ENCODE results near the gene FBXO45. TPM values are rescaled to one million over a fixed set of nuclear protein-coding genes. Genes with fewer than 3 reads are reported as not detected.
"Not testable (repeated sequence)": the region's sequence is repeated elsewhere in the genome, so short reads cannot be mapped to it uniquely, and the experiment has no call there.

The FBXO45 gene
- total RNA-seq, 2 donors from 2014 or later = 15.9 to 16.4 TPM

- H3K4me1 ChIP-seq (ENCODE audit: control insufficient read depth, insufficient read depth, low read length) = no peaks in the 10 kb centered on the region
- H3K9ac ChIP-seq (ENCODE audit: extremely low read depth, low read length, poor library complexity, severe bottlenecking) = no peak overlapping the region
- Mint-ChIP-seq H3K4me3 (no peak overlapping the region), H3K27me3 (ENCODE audit: insufficient read depth) (no peaks in the 10 kb centered on the region), H3K27ac (no peak overlapping the region), H3K9me3 (no peaks in the 10 kb centered on the region), H3K4me1 (peaks cover 13% of the 10 kb centered on the region), H3K36me3 (ENCODE audit: low read depth) (no peaks in the 10 kb centered on the region)
- DNase-seq = no peak
- H3K27me3 ChIP-seq (ENCODE audit: control insufficient read depth, insufficient read depth, low read length, poor library complexity, severe bottlenecking) = no peaks in the 10 kb centered on the region
- no peaks in the 10 kb centered on the region for H3K36me3 ChIP-seq (ENCODE audit: control insufficient read depth, insufficient read depth, low read length)
- no peak for TF ChIP-seq CTCF (conservative IDR thresholded peaks at IDR 0.05)
- H3K4me3 ChIP-seq (ENCODE audit: low read length) = no peak overlapping the region
- no peaks in the 10 kb centered on the region for H3K9me3 ChIP-seq (ENCODE audit: control insufficient read depth, low read length)
- WGBS, 2 experiments (ENCODE audit: insufficient coverage in 1 of 2, insufficient read length in 1 of 2) = 92 to 100% methylated on average over 1 to 6 of the region's 6 CpGs
- no peak overlapping the region for H3K27ac ChIP-seq (ENCODE audit: low read depth, low read length)
Observed at GRCh38 chr3:196609805-196610515, 41.5 kb downstream of the FBXO45 start.

- H3K4me3 Mint-ChIP-seq = no peak overlapping the region
Observed at GRCh38 chr3:196611761-196612483, 43.5 kb downstream of the FBXO45 start.

GRCh38 chr3:196615234-196615633, 46.8 kb downstream of the FBXO45 start:
- H3K4me1 ChIP-seq (ENCODE audit: control insufficient read depth, insufficient read depth, low read length); H3K36me3 ChIP-seq (ENCODE audit: control insufficient read depth, insufficient read depth, low read length); H3K27ac Mint-ChIP-seq; DNase-seq; H3K9ac ChIP-seq (ENCODE audit: extremely low read depth, low read length, poor library complexity, severe bottlenecking); H3K4me3 Mint-ChIP-seq; H3K27ac ChIP-seq (ENCODE audit: low read depth, low read length); H3K9me3 ChIP-seq (ENCODE audit: control insufficient read depth, low read length); H3K27me3 Mint-ChIP-seq (ENCODE audit: insufficient read depth); H3K27me3 ChIP-seq (ENCODE audit: control insufficient read depth, insufficient read depth, low read length, poor library complexity, severe bottlenecking); H3K36me3 Mint-ChIP-seq (ENCODE audit: low read depth); H3K4me3 ChIP-seq (ENCODE audit: low read length); H3K9me3 Mint-ChIP-seq: not testable (repeated sequence)
- whole genome bisulfite sequencing, 2 experiments (ENCODE audit: insufficient coverage in 1 of 2, insufficient read length in 1 of 2) = 88 to 93% methylated on average over 2 to 3 of the region's 6 CpGs
- peaks cover 17% of the 10 kb centered on the region for H3K4me1 Mint-ChIP-seq

More at GRCh38 chr3:196611761-196612483, 43.5 kb downstream of the FBXO45 start:
- no peak overlapping the region for H3K27ac ChIP-seq (ENCODE audit: low read depth, low read length)
- H3K27me3 ChIP-seq (ENCODE audit: control insufficient read depth, insufficient read depth, low read length, poor library complexity, severe bottlenecking) = no peaks in the 10 kb centered on the region
- Mint-ChIP-seq H3K4me1 (peaks cover 13% of the 10 kb centered on the region), H3K27ac (no peak overlapping the region), H3K9me3 (no peaks in the 10 kb centered on the region), H3K27me3 (ENCODE audit: insufficient read depth) (no peaks in the 10 kb centered on the region), H3K36me3 (ENCODE audit: low read depth) (no peaks in the 10 kb centered on the region)
- no peak overlapping the region for H3K9ac ChIP-seq (ENCODE audit: extremely low read depth, low read length, poor library complexity, severe bottlenecking)
- TF ChIP-seq CTCF (conservative IDR thresholded peaks at IDR 0.05) = no peak
- H3K36me3 ChIP-seq (ENCODE audit: control insufficient read depth, insufficient read depth, low read length) = no peaks in the 10 kb centered on the region
- H3K4me3 ChIP-seq (ENCODE audit: low read length) = no peak overlapping the region
- no peaks in the 10 kb centered on the region for H3K4me1 ChIP-seq (ENCODE audit: control insufficient read depth, insufficient read depth, low read length)
- peak; percentile 53 for DNase-seq
- WGBS, 2 experiments (ENCODE audit: insufficient coverage in 1 of 2, insufficient read length in 1 of 2) = 92% methylated on average over 3 to 10 of the region's 10 CpGs
- H3K9me3 ChIP-seq (ENCODE audit: control insufficient read depth, low read length) = no peaks in the 10 kb centered on the region
